Activated CD4-positive, alpha-beta memory T cell treated with anti-CD3 and anti-CD28 coated beads for 36 hours (primary cell): ENCODE data around the gene KIF9. TPM values are rescaled to one million over a fixed set of nuclear protein-coding genes. Genes with fewer than 3 reads are reported as not detected.
"Not testable (repeated sequence)": the region's sequence is repeated elsewhere in the genome, so short reads cannot be mapped to it uniquely, and the experiment has no call there.

Source experiments
- CTCF ChIA-PET: fragments of 350-600 bp; sonication (Branson Sonifier 250); formaldehyde crosslinking; loops from one replicate; lab custom pipeline; 2021; ENCODE audit warnings: antibody characterized with exemption, inconsistent platforms; lab: Charles Lee
- POLR2A ChIA-PET: fragments of 350-600 bp; sonication (Branson Sonifier 250); formaldehyde crosslinking; loops from one replicate; lab custom pipeline; 2021; ENCODE audit warnings: antibody characterized with exemption; lab: Charles Lee
- DNase-seq: peaks from one replicate; pipeline ENCODE4 v3.0.0-alpha.2; 2020
- H3K27ac Mint-ChIP-seq: one replicate; pipeline ENCODE4 v1.8.0; 2021; ENCODE audit warnings: mixed read lengths
- H3K27me3 Mint-ChIP-seq: one replicate; pipeline ENCODE4 v1.8.0; 2021; ENCODE audit warnings: mixed read lengths
- H3K36me3 Mint-ChIP-seq: one replicate; pipeline ENCODE4 v1.8.0; 2021; ENCODE audit warnings: mixed read lengths
- H3K4me1 Mint-ChIP-seq: one replicate; pipeline ENCODE4 v1.8.0; 2021; ENCODE audit warnings: low read depth, mixed read lengths
- H3K4me3 Mint-ChIP-seq: one replicate; pipeline ENCODE4 v1.8.0; 2021; ENCODE audit warnings: mild to moderate bottlenecking, mixed read lengths
- H3K9me3 Mint-ChIP-seq: one replicate; pipeline ENCODE4 v1.8.0; 2021; ENCODE audit warnings: mixed read lengths
- intact Hi-C: fragments of 100-400 bp; cut with micrococcal nuclease; formaldehyde crosslinking; loops from one replicate; pipeline ENCODE4 v1.15.1; 2023
- total RNA-seq, 2 experiments: library from RNA; stranded (reverse); gene quantifications; one replicate each; pipeline ENCODE4 v1.2.3, GENCODE V29; 2021

The KIF9 gene
- total RNA-seq, 2 experiments from 2014 or later: 3.3 to 4.9 TPM

GRCh38 chr3:47310391-47310790, 27.8 kb upstream of the KIF9 start:
- H3K4me1 Mint-ChIP-seq: peaks cover 25% of the 10 kb centered on the region
- intact Hi-C loops: no loop called here
- no peak overlapping the region for H3K4me3 Mint-ChIP-seq
- no peaks in the 10 kb centered on the region for H3K9me3 Mint-ChIP-seq
- H3K27me3 Mint-ChIP-seq: no peaks in the 10 kb centered on the region
- peaks cover 8% of the 10 kb centered on the region for H3K36me3 Mint-ChIP-seq
- no peak overlapping the region for H3K27ac Mint-ChIP-seq
- no peak for DNase-seq
- ChIA-PET CTCF (interaction anchor here (1.3 kb wide), 1 partner anchor 14 kb away, joined by 5 read pairs; no protein-coding TSS in a partner anchor), POLR2A (interaction anchor here (0.7 kb wide), 1 partner anchor 276 kb away, joined by 5 read pairs; no protein-coding TSS in a partner anchor)

GRCh38 chr3:47309231-47309630, 26.6 kb upstream of the KIF9 start:
- POLR2A ChIA-PET, H3K27me3 Mint-ChIP-seq, H3K9me3 Mint-ChIP-seq, H3K4me3 Mint-ChIP-seq, CTCF ChIA-PET, DNase-seq, intact Hi-C loops, H3K27ac Mint-ChIP-seq: not testable (repeated sequence)
- peaks cover 18% of the 10 kb centered on the region for H3K4me1 Mint-ChIP-seq
- H3K36me3 Mint-ChIP-seq: peaks cover 12% of the 10 kb centered on the region

GRCh38 chr3:47306022-47306421, 23.4 kb upstream of the KIF9 start:
- intact Hi-C loops: no loop called here
- H3K27ac Mint-ChIP-seq: no peak overlapping the region
- H3K4me1 Mint-ChIP-seq: peaks cover 8% of the 10 kb centered on the region
- no peak overlapping the region for H3K4me3 Mint-ChIP-seq
- peaks cover 22% of the 10 kb centered on the region for H3K36me3 Mint-ChIP-seq
- no peak for DNase-seq
- CTCF ChIA-PET: no interaction called here
- POLR2A ChIA-PET: no interaction called here
- H3K27me3 Mint-ChIP-seq: no peaks in the 10 kb centered on the region
- H3K9me3 Mint-ChIP-seq: no peaks in the 10 kb centered on the region

GRCh38 chr3:47301456-47301855, 18.9 kb upstream of the KIF9 start:
- no peak for DNase-seq
- H3K36me3 Mint-ChIP-seq: peaks cover 15% of the 10 kb centered on the region
- H3K4me3 Mint-ChIP-seq: no peak overlapping the region
- H3K27ac Mint-ChIP-seq: no peak overlapping the region
- H3K27me3 Mint-ChIP-seq: no peaks in the 10 kb centered on the region
- H3K4me1 Mint-ChIP-seq: peaks cover 18% of the 10 kb centered on the region
- ChIA-PET POLR2A (no interaction called here), CTCF (no interaction called here)
- H3K9me3 Mint-ChIP-seq: no peaks in the 10 kb centered on the region
- intact Hi-C loops: no loop called here

- Mint-ChIP-seq H3K4me3 (no peak overlapping the region), H3K9me3 (no peaks in the 10 kb centered on the region), H3K36me3 (peaks cover 14% of the 10 kb centered on the region), H3K27me3 (no peaks in the 10 kb centered on the region), H3K27ac (no peak overlapping the region), H3K4me1 (peaks cover 19% of the 10 kb centered on the region)
- POLR2A ChIA-PET: no interaction called here
- CTCF ChIA-PET: no interaction called here
- intact Hi-C loops: no loop called here
- DNase-seq: no peak
These were observed 17.1 kb upstream of the KIF9 start for GRCh38 chr3:47299381-47300318.

- Mint-ChIP-seq H3K9me3 (no peaks in the 10 kb centered on the region), H3K4me1 (peaks cover 24% of the 10 kb centered on the region), H3K36me3 (peaks cover 12% of the 10 kb centered on the region), H3K27me3 (no peaks in the 10 kb centered on the region), H3K27ac (no peak overlapping the region), H3K4me3 (no peak overlapping the region)
- CTCF ChIA-PET: interaction anchor here (0.6 kb wide), 1 partner anchor 22 kb away, joined by 3 read pairs; no protein-coding TSS in a partner anchor
- intact Hi-C loops: no loop called here
- POLR2A ChIA-PET: no interaction called here
- DNase-seq: no peak
These were observed 15.8 kb upstream of the KIF9 start for GRCh38 chr3:47298439-47298838.

GRCh38 chr3:47296562-47297302, 14.1 kb upstream of the KIF9 start:
- H3K27ac Mint-ChIP-seq: no peak overlapping the region
- no peak for DNase-seq
- CTCF ChIA-PET: no interaction called here
- peaks cover 24% of the 10 kb centered on the region for H3K4me1 Mint-ChIP-seq
- intact Hi-C loops: no loop called here
- H3K9me3 Mint-ChIP-seq: no peaks in the 10 kb centered on the region
- peaks cover 2% of the 10 kb centered on the region for H3K36me3 Mint-ChIP-seq
- POLR2A ChIA-PET: no interaction called here
- no peak overlapping the region for H3K4me3 Mint-ChIP-seq
- H3K27me3 Mint-ChIP-seq: no peaks in the 10 kb centered on the region

- no peak for DNase-seq
- Mint-ChIP-seq H3K9me3 (no peaks in the 10 kb centered on the region), H3K27ac (no peak overlapping the region), H3K27me3 (no peaks in the 10 kb centered on the region), H3K36me3 (peaks cover 2% of the 10 kb centered on the region), H3K4me3 (no peak overlapping the region), H3K4me1 (peaks cover 24% of the 10 kb centered on the region)
- ChIA-PET POLR2A (interaction anchor here (0.8 kb wide), 1 partner anchor 8 kb away, joined by 3 read pairs; no protein-coding TSS in a partner anchor), CTCF (no interaction called here)
- intact Hi-C loops: no loop called here
These were observed 13.4 kb upstream of the KIF9 start for GRCh38 chr3:47295976-47296375.

GRCh38 chr3:47295322-47295721, 12.7 kb upstream of the KIF9 start:
- DNase-seq: no peak
- ChIA-PET POLR2A (interaction anchor here (0.8 kb wide), 2 partner anchors 9 to 11 kb away, joined by 3 read pairs; no protein-coding TSS in a partner anchor), CTCF (interaction anchor here (0.6 kb wide), 1 partner anchor 124 kb away, joined by 3 read pairs; no protein-coding TSS in a partner anchor)
- intact Hi-C loops: no loop called here
- H3K4me3 Mint-ChIP-seq: no peak overlapping the region
- peaks cover 2% of the 10 kb centered on the region for H3K36me3 Mint-ChIP-seq
- H3K27me3 Mint-ChIP-seq: no peaks in the 10 kb centered on the region
- peaks cover 24% of the 10 kb centered on the region for H3K4me1 Mint-ChIP-seq
- H3K9me3 Mint-ChIP-seq: no peaks in the 10 kb centered on the region
- H3K27ac Mint-ChIP-seq: no peak overlapping the region

- ChIA-PET CTCF (interaction anchor here (0.9 to 1.4 kb wide), 2 partner anchors 374 to 449 kb away, joined by 3 read pairs; no protein-coding TSS in a partner anchor), POLR2A (no interaction called here)
- no peaks in the 10 kb centered on the region for H3K9me3 Mint-ChIP-seq
- intact Hi-C loops: no loop called here
- no peak overlapping the region for H3K4me3 Mint-ChIP-seq
- no peak for DNase-seq
- peaks cover 2% of the 10 kb centered on the region for H3K36me3 Mint-ChIP-seq
- no peak overlapping the region for H3K27ac Mint-ChIP-seq
- no peaks in the 10 kb centered on the region for H3K27me3 Mint-ChIP-seq
- peaks cover 24% of the 10 kb centered on the region for H3K4me1 Mint-ChIP-seq
These were observed 11.8 kb upstream of the KIF9 start for GRCh38 chr3:47294392-47294791.

- Mint-ChIP-seq H3K36me3 (peaks cover 5% of the 10 kb centered on the region), H3K9me3 (no peaks in the 10 kb centered on the region), H3K4me3 (no peak overlapping the region), H3K4me1 (peaks cover 24% of the 10 kb centered on the region), H3K27ac (no peak overlapping the region), H3K27me3 (no peaks in the 10 kb centered on the region)
- POLR2A ChIA-PET: no interaction called here
- no peak for DNase-seq
- CTCF ChIA-PET: interaction anchor here (0.9 to 1.4 kb wide), 2 partner anchors 374 to 448 kb away, joined by 3 read pairs; no protein-coding TSS in a partner anchor
- intact Hi-C loops: no loop called here
These were observed 11.2 kb upstream of the KIF9 start for GRCh38 chr3:47293822-47294221.
